HepG2 (cell line): ENCODE measurements around the gene VPS13D.

Experiments used
- CEBPB ChIP-seq: IDR thresholded peaks from 2 replicates; pipeline ENCODE4 v1.6.1; 2011; ENCODE audit warnings: low read depth, low read length, improper control_type of control experiment, borderline replicate concordance
- HMG20A ChIP-seq: IDR thresholded peaks from 2 replicates; pipeline ENCODE4 v1.6.1; 2016; ENCODE audit warnings: borderline replicate concordance
- PHF8 ChIP-seq: sonication (generic); formaldehyde crosslinking; IDR thresholded peaks from 2 replicates; pipeline ENCODE4 v1.5.0; 2020; ENCODE audit warnings: missing genetic modification reagents
- REST ChIP-seq, 2 experiments: IDR thresholded peaks; 2 replicates each; pipeline ENCODE4 v1.6.1; 2011 to 2012; ENCODE audit warnings: low read length in 2 of 2, borderline replicate concordance in 1 of 2, low read depth in 1 of 2, mild to moderate bottlenecking in 1 of 2, moderate library complexity in 1 of 2
- SUZ12 ChIP-seq: fragments of 150-350 bp; IDR thresholded peaks from 2 replicates; pipeline ENCODE4 v1.6.1; 2014; ENCODE audit warnings: low read depth, low read length
- TAF1 ChIP-seq: sonication (generic); formaldehyde crosslinking; IDR thresholded peaks from 2 replicates; pipeline ENCODE4 v1.4.0; 2020; ENCODE audit warnings: missing genetic modification reagents
- ZNF775 ChIP-seq: sonication (generic); formaldehyde crosslinking; IDR thresholded peaks from 2 replicates; pipeline ENCODE4 v1.4.0; 2020; ENCODE audit warnings: missing genetic modification reagents, mild to moderate bottlenecking, moderate library complexity, borderline replicate concordance

- TF ChIP-seq HMG20A (no peak), PHF8 (CRISPR knock-in tag) (no peak), ZNF775 (CRISPR knock-in tag) (no peak), SUZ12 (no peak), REST (IDR thresholded peaks at IDR 0.05; ENCODE audit: borderline replicate concordance in 1 of 2, low read depth in 1 of 2, low read length in 2 of 2) (no peak), CEBPB (no peak), TAF1 (no peak)
Observed at GRCh38 chr1:12275370-12275769, 45.5 kb downstream of the VPS13D start.
